Activated gamma-delta T cell (primary cell): ENCODE data around the gene ATF7.

Source experiments
- DNase-seq: peaks from one replicate; lab custom pipeline; 2025; lab: John Stamatoyannopoulos, UW

Gene ATF7

DNA sequence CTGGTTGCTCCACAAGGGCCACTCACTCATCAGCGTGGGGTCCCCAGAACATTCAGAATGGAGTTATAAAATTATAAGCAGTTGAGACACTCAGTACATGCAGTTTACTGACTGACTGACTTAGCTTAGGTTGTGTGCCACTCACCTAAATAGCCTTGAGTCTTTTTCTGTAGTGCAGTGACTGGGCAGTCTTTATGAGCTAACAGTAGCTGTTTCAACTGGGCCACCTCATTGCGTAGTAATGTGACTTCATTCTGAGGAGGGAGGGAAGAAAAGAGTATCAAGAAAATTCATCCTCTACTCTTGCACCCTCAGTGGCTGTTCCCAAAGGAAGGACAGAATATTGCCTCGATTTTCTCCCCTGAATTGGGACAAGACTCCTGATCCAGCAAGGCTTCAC lies 103.1 kb downstream of the ATF7 start:
- DNase-seq, result no peak

DNA sequence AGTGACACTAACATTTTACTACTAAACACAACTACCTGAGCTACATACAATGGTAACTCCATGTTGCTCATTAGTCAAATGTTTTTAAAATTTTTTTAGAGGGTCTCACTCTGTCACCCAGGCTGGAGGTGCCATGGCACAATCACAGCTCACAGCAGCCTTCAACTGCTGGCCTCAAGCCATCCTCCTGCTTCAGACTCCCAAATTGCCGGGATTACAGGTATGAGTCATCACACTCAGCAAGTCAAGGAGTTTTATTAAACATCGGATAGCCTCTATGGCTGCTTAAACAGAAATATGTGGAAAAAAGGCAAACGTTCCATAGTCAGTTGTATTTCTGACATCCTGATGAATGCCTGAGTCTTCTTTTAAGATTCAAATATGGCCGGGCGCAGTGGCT lies 107.8 kb downstream of the ATF7 start:
- no peak for DNase-seq

DNA sequence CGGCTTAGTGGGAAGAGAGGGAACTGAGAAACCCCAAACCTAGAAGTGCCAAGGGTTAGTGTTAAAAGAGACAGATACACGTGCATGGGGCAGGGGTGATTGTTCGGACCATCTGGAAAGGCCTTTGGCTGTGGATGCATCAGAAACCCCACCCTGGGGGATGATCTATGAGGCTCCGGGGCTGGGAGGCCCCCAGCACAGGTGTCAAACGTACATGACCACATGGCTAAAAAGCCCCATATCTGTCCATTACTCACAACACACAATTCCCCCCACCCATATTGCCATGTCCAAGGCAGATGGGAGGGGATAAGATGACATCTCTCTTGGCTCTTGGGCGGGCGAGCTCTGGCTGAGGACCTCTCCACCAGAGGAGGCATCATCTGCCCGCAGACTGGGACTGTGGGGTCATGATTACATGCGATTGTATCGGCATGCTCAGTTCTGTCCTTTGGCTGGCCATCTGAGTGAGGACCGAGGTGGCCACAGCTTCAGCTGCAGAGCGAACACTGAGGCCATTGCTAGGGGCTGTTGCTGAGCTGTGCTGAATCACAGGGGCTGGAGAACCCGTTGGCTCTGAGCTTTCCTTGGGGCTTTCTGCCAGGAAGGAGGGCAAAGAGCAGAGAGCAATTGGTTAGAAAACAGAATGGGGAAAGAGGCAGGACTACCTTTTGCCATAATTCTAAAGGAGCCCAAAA lies 109.3 kb downstream of the ATF7 start:
- DNase-seq, result no peak

DNA sequence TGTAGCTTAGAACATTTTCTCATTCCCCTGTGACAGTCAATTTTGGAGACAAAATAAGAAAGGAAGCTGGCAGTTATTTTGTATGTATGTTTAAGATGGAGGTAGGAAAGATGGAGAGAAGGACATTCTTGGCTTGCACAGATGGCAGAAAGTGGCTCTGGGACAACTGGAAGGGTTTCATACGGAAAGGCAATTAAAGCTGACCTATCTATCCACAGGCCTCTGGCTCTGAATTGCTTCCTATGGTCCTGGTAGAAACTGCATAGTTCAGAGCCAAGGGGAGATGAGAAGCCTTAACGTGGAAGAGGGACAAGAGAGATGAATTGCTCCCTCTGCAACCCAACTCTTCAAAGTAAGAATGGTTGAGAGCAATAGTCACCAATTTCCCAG lies 110.9 kb downstream of the ATF7 start:
- DNase-seq, result no peak

DNA sequence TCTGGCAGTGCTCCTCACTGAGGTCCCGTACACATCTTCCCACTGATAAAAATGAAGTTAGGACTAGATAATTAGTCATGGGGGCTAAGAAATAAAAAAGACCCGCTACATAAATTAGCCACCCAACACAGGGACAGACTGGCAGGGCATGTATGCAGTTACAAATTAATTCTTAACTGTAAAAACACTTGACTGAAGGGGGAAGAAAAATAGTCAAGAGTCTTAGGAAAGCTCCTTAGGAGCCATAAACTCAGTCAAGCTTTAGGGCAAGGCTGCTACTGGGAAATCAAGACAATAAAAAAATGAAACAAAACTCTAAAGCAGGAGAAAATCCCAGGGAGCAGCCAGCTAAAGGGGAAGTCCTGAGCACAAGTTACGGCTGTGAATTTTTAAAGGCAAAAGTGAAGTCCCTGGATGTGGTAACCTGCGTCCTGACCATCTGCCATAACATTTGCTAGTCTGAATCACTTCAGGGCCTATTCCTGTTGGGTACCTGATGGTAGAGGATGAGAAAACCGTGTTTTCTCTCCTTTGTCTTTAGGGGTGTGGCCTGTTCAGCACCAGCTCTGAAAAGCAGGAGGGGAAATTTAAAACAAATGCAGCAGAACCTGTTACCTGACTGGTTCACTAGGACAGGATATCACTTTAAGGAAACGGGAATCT lies 111.4 kb downstream of the ATF7 start:
- no peak for DNase-seq

DNA sequence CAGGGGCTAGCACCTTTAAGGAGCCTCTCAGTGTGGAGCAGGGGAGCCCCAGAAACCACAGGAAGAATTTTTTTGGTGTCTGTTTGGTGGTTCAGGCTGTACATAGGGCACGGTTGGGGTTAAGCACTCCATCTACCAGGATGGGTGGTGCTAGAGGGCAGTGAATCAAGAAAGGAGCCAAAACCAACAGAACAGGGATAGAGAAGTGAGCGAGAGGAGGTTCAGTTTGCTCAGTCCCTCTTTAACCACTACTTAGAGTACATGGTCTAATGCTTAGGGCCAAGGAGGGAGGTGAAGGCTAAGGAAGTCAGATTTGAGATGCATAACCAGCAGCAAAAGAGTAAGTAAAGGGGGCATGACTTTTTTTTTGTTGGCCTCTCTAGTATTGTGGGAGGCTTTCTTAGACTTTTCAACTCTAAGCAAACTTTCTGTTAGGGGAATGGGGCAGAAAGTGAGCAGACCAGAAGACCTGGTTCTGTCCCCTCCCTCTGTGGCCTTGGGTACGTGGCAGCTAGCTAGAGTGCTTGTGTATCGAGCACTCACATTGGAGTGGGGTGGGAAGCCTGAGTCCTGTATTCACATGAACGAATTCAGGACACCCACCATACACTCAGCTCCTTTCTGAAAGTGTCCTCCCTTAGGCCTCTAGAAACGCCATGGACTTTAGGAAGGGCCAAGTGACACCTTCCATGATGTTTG lies 112.3 kb downstream of the ATF7 start:
- no peak for DNase-seq

DNA sequence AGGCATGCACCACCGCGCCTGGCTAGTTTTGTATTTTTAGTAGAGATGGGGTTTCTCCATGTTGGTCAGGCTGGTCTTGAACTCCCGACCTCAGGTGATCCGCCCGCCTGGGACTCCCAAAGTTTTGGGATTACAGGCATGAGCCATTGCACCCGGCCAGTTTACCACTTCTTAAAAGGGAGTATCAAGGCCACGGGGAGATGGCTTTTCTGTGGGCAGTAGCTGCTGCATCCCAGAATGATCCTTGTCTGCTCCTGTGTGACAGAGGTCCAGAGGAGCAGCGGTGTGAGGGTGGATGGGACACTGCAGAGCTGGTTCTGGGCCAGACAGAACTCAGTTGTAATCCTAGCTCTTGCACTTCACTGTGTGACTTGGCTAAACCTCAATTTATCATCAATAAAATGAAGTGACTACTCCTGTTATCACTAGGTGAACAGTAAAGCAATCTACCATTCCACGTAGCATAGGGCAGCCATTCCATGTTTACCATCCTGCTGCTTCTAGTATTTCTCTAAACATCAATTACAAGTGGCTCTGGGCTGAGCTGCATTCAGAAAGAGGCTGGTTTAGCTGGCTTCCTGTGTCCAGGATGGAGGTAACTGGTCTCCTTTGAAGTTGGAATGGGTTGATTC lies 115.9 kb downstream of the ATF7 start:
- DNase-seq, result no peak

DNA sequence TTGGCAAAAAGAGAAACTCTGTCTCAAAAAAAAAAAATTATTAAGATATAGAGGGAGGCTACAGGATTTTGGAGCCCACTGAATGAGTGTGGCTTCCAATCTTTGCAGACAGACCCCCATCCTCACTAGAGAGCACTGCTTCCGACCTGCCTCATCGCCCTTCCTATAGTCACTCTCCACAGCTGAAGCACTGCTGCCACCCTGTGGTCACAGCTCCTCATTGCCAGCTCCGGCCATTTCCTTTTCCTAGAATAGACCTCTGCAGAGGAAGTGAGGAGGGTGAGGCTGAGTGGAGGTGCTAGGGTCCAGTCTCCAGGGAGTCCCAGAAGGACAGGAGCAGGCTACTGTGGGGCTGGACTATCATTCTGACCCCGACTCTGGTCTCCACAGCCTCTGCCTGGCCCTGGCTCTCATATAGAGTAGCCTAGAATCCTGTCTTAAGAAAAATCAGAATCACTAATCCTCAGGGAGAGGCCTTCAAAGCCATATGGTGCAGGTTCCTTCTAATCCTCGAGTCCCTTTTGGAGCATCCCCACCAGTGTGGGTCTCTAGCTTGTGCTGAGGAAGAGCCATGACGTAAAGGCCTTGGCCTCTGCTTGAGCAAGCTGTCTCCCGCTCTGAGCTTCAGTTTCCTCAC lies 117.5 kb downstream of the ATF7 start:
- no peak for DNase-seq

DNA sequence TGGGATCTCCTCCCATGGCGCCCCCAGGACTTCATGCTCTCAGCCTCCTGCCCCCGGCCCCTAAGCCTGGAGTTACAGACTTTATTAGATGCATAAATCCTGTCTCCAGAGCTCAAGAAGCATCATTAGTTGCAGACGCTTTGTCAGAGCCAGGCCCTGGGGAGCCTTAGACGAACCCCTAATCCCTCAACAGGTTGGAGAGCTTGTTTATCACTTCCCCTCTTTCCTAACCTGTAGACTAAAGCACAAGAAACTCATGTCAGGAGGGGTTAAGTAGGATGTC lies 118.6 kb downstream of the ATF7 start:
- no peak for DNase-seq

DNA sequence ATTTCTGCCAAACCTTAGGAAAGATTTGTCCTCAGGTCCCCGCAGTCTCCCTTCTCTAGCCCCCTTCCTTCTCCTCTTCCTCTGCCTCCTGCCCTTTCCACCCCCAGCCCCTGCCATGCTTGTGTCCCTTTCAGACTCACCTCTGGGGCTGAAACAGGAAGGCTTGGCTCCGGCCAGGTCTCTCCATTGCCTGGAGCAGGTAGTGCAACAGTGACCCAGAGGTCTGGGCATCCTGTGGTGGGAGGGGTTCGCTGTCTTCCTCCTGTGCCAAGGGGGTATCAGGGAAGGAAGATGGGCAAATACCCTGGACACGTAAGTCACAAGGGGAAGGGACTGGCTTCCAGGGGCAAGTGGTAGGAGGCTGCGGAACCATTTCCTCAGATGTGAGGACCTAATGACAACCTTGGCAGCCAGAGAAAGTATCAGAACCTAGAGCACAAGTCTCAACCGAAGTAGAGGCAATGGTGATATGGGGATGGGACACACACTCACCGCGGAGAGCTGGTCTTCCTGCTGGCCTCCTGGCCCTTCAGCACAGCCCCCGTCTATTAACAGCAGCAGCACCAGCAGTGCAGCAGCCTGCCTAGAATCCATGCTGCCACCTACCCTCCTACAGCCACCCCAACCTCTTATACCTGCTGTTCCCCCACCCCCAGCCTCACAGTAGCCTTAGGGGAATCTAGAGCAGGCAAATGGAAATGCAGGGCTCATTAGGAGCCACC lies 119.1 kb downstream of the ATF7 start, which contains the start of gene NPFF:
Gene NPFF (minus strand): TSS at position 604 of the 722 bp plus-strand sequence. CDS start 10 bp downstream, at position 594.
- no peak for DNase-seq

DNA sequence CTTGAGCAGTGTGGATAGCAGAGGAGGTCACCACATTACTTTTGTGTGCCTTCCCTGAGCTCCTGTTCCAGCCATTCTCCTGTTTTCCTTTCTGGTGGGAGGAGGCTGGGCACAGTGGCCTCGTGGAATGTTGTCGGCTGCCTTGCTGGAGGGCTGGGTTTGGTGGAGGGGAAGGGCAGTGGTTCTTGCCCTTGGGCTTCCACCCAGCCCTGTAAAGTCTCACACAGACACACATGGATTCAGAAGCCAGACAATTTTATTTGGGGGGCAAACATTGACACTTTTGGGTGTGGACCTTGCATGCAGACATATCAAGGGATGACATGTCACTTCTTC lies 119.8 kb downstream of the ATF7 start:
- no peak for DNase-seq

DNA sequence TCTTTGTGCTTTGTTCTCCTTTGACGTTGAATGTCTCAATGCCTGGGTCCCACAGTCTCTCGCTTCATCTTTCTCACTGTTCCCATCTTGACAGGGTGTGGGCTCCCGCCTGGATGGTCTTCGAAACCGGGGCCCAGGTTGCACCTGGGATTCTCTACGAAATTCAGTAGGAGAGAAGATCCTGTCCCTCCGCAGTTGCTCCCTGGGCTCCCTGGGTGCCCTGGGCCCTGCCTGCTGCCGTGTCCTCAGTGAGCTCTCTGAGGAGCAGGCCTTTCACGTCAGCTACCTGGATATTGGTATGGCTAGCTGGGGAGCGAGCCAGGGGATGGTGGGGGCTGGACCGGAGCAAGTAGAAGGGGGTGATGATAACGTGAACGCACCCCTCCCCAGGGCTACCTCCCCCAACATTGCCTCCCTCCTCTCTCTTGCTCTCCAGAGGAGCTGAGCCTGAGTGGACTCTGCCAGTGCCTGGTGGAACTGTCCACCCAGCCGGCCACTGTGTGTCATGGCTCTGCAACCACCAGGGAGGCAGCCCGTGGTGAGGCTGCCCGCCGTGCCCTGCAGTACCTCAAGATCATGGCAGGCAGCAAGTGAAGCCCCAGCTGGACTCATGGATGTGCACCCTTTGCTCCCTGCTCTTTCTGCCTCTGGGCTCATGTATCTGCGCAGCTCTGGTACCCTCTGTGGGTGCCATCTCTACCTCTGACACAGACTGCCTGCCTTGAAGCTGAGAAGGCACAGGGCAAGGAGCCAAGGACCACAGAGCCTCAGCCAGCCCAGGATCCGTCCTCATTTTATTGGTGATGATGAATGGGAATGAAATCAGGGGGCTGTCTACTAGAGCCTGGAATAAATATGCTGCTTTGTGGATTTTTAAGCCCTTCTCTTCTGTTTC lies 120.4 kb downstream of the ATF7 start:
- DNase-seq, result no peak

DNA sequence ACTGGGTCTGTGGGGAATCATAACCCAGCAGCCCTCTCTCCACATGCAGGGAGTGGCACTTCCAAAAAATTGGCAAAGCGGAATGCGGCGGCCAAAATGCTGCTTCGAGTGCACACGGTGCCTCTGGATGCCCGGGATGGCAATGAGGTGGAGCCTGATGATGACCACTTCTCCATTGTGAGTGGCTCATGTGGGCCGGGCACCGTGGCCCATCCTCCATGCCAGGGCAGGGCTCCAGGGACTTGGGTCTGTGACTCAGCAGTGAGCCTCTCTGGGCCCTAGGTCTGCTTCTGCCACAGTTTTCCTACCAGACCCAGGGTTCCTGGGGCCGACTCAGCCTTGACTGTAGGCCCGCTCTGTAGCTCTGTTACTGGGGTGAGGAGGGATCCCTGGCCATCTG lies 121.1 kb downstream of the ATF7 start:
- DNase-seq, result no peak

DNA sequence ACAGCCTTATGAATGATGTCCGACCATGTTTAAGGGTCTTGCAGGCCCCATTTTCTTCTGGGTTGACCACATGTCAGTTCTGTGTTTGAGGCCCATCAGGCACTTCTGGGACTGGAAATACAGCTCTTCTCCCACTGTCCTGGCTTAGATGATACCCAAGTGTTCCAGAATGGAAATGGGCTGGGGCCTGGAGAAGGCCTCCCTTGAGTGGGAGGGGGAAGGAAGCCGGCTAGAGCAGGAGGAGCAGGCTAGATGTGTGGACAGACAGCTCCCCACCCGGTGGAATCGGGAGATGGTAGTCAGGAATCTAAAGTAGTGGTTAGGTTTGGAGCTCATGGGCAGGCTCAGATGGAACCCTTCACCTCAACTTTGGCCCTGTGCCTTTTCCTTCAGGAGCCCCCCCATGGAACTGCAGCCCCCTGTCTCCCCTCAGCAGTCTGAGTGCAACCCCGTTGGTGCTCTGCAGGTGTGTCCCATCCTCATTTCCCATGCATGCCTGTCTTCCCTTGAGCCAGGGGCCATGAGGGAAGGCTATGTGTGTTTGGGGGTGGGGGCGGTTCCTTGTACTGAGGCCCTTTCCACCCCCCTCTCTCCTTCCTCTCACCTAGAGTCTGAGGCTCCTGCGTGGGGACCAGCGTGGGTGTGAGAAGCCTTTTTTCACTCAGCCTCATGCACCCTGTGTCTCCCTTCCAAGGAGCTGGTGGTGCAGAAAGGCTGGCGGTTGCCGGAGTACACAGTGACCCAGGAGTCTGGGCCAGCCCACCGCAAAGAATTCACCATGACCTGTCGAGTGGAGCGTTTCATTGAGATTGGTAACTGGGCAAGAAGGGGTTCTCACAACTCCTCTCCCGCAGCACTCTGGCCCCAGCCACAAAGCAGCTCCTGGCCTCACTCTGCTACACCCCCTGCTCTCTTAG lies 121.9 kb downstream of the ATF7 start:
- DNase-seq, result no peak

DNA sequence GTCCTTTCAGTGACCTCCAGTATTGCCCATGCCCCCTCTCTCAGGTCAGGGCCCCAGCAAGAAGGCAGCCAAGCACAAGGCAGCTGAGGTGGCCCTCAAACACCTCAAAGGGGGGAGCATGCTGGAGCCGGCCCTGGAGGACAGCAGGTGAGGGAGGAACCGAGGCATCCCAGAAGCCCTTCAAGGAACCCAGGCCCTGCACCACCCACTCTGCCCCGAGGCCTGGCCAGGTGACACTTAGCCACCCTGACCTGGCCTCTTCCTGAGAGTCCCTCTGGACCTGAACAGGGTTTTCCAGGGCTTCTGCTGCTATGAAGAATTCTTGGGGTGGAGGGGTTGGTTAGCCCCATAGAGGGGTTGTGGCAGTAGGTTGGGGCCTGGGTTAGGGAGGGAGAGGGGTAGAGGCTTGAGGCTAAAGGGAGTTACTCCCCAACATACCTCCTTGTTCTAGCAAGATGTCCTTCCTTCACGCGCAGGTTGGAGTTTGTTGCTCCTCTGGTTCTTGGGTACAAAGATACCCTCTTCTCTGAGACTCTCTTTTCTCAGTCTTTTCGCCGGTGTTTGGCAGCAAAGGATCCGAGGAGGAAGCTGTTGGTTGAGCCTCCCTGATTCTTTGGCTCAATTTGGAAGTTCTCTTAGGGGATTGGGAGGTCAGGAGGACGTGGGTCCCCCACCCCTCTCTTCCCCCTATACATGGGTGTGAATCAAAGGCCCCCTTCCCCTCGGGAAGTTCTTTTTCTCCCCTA lies 123.0 kb downstream of the ATF7 start:
- no peak for DNase-seq

DNA sequence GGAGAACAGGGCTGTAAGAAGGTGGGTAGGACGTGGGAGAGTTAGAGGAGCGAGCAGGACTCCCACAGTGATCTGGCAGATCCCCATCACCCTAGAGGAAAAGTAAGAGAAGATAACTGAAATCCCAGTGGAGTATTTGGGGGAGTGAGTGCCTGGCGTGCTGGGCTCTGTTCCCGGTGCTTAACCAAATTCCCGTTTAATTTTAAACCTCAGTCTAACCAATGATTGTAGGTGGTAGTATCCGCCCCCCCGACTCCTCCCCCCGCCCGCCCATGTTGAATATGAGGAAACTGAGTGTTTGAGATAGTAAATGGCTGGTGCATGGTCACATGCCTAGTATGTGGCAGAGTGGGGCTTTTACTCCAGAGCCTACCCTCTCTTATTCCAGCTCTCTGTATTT lies 123.9 kb downstream of the ATF7 start:
- no peak for DNase-seq

DNA sequence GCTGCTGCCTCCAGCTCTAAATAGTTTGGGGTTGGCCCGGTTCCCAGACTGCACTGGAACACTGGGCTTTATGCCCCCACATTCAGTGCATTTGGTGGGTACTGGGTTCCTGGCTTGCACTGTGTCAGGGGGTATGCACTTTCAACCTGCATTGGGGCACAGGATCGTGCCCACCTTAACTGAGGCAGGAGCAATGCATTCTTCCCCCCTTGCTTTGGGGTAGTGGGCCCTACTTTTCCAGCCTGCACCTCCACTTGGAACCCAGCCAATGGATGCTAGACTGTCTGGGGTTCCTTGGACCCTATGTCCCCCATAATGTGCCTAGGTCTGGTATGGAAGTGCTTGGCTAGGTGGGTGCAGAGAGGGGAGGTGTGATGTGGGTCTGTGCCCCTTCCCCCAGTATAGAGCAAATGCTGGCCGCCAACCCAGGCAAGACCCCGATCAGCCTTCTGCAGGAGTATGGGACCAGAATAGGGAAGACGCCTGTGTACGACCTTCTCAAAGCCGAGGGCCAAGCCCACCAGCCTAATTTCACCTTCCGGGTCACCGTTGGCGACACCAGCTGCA lies 124.5 kb downstream of the ATF7 start:
- no peak for DNase-seq

DNA sequence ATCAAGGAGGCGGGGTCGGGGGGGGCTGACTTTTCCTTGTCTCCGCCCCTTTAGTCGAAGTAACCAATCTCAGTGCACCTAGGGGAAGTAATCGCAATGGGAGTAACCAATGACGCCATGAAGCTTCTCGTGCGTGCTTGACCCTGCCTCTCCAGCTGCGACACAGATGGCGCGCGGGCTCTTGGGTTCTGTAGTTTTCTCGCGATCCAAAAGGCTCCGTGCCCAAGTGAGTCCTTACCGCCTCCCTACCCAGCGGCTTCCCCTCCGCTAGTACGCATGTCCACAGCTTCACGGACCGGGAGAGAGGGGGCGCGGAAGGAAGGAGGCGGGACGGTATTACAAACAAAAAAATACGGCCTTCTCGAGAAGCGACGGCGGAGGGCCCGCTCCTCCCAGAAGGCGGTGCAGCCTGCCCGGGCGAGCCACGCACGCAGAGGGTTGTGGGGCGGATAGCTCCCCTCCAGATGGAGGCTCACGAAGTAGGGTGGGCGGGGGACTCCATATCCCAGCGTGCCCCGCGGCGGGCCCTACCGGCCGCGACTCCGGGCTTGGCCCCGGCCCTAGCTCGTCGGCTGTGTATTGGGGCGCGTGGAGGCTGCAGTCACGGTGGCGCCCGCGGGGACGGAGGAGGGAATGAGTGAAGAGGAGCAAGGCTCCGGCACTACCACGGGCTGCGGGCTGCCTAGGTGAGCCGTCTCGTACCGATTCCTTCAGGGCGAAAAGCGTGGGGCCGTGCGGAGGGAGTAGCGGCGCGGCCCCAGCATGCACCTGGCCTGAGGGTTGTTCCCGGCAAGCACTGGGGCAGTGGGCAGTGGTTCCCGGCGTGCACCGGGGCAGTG lies 125.2 kb downstream of the ATF7 start, which contains the start of gene TARBP2:
Gene TARBP2 (plus strand): TSS at position 508 of the 839 bp plus-strand sequence. CDS start 126 bp downstream, at position 634.
- DNase-seq, result peak; percentile 91
